Peyer's patch (tissue), 4 donors: ENCODE data around the gene EPB41L3. TPM values are rescaled to one million over a fixed set of nuclear protein-coding genes. Genes with fewer than 3 reads are reported as not detected.

ENCODE experiments used
- DNase-seq, 3 donors: peaks; one replicate each; pipeline ENCODE4 v3.0.0-alpha.2; 2017 to 2019
- H3K27ac ChIP-seq, 4 donors: fragments of 200-600 bp; sonication (generic); one replicate each; pipeline ENCODE4 v1.5.1; 2016 to 2019
- H3K27me3 ChIP-seq, 2 donors: fragments of 200-600 bp; sonication (generic); one replicate each; pipeline ENCODE4 v1.5.1; 2019
- H3K36me3 ChIP-seq, 3 donors: fragments of 200-600 bp; sonication (generic); one replicate each; pipeline ENCODE4 v1.5.1; 2016 to 2019
- H3K4me1 ChIP-seq, 4 donors: fragments of 200-600 bp; sonication (generic); one replicate each; pipeline ENCODE4 v1.5.1; 2016 to 2019
- H3K4me3 ChIP-seq, 4 donors: fragments of 200-600 bp; sonication (generic); 1 replicate in 3 of 4; 2 replicates in 1 of 4; pipeline ENCODE4 v1.5.1; 2016 to 2019; ENCODE audit warnings: mild to moderate bottlenecking in 1 of 4
- H3K9me3 ChIP-seq, 4 donors: fragments of 200-600 bp; sonication (generic); one replicate each; pipeline ENCODE4 v1.5.1; 2016 to 2019; ENCODE audit warnings: mild to moderate bottlenecking in 1 of 4
- POLR2A ChIP-seq, 2 donors: fragments of 450-650 bp; IDR thresholded peaks; one replicate each; pipeline ENCODE4 v1.5.1; 2017; ENCODE audit warnings: antibody characterized with exemption in 2 of 2, mild to moderate bottlenecking in 2 of 2, moderate library complexity in 2 of 2
- total RNA-seq, 4 donors: library from RNA; depleted of rRNA; stranded (reverse); fragments of >200 nt; gene quantifications; one replicate each; pipeline ENCODE4 v1.1.0, GENCODE V29; 2016
- TF ChIP-seq, protein P1 (sequence below), 6 experiments: fragments of 450-650 bp in 4 of 6; fragments of 200-600 bp in 2 of 6; sonication (generic) in 1 of 6; IDR thresholded peaks; one replicate each; pipeline ENCODE4 v1.5.1; 2017 to 2019; ENCODE audit warnings: antibody characterized with exemption in 6 of 6, mild to moderate bottlenecking in 3 of 6, moderate library complexity in 1 of 6

EPB41L3 gene
- 100 to 1,000 TPM; 234 to 251 (median 248) TPM for total RNA-seq

DNA sequence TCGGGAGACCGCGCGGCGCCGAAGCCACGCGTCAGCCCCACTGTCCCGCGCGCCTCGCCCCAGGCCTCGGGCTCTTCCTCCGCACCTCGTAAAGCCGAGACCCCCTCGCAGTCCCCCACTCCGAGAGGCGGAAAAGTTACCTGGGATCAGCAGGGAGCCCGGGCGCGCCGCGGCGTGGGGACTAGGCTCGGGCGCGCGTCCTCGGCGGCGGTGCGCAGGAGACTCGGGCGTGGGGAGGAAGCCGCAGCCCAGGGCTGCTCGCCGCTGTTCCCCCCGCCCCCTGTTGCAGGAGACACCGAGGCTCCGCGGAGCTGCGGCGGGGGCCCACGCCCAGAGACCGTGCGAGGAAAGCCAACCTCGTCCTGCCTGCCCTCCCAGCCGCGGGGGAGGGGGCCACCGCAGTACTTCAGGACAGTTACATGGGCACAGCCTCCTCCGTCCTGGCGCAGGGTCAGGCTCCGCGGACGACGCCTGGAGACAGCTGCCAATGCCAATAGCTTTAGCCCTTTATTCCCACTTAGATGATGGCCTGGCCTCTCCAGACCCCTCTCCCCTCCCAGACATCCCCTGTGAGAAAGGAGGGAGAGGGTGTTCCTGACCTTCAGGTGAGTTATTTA lies at the start of gene EPB41L3:
Gene EPB41L3, minus strand, starts transcription at position 225 of the 617 bp plus-strand sequence. CDS start 54,814 bp downstream, outside the sequence.
- H3K4me3 ChIP-seq: peak within 1 kb of the TSS; percentile 30 to 61 (median 49)
- H3K27ac ChIP-seq: peak within 1 kb of the TSS; percentile 49 to 67 (median 60)
- H3K4me1 ChIP-seq: no peaks in the 10 kb centered on the region
- peak in 1 of 2 donors; percentile 13 for TF ChIP-seq POLR2A (IDR thresholded peaks at IDR 0.05)
- TF ChIP-seq, protein P1, sequence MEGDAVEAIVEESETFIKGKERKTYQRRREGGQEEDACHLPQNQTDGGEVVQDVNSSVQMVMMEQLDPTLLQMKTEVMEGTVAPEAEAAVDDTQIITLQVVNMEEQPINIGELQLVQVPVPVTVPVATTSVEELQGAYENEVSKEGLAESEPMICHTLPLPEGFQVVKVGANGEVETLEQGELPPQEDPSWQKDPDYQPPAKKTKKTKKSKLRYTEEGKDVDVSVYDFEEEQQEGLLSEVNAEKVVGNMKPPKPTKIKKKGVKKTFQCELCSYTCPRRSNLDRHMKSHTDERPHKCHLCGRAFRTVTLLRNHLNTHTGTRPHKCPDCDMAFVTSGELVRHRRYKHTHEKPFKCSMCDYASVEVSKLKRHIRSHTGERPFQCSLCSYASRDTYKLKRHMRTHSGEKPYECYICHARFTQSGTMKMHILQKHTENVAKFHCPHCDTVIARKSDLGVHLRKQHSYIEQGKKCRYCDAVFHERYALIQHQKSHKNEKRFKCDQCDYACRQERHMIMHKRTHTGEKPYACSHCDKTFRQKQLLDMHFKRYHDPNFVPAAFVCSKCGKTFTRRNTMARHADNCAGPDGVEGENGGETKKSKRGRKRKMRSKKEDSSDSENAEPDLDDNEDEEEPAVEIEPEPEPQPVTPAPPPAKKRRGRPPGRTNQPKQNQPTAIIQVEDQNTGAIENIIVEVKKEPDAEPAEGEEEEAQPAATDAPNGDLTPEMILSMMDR (IDR thresholded peaks at IDR 0.05): no peak
- peak in 2 of 3 donors; percentile 51 to 62 for DNase-seq
- H3K36me3 ChIP-seq: no peaks in the 10 kb centered on the region
- H3K27me3 ChIP-seq: no peaks in the 10 kb centered on the region
- no peaks in the 10 kb centered on the region for H3K9me3 ChIP-seq

DNA sequence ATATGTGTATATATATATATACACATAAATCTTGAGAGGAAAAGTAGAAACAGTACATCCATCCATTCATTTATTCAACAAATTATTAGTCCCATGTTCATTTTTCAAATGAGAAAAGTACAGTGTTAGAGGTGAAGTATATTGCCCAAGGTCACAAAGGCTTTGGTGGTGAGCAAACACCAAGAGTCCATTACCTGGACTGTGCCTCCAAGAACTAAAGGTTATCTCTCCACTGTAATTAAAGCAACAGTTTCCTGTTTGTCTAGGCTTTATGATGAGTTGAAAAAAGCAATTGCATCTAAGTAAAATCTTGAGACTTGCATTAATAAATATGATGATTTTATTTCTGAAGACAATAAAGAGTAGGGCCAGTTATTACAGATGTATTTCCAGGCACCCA lies 44.7 kb upstream of the EPB41L3 start:
- TF ChIP-seq POLR2A (IDR thresholded peaks at IDR 0.05): no peak
- TF ChIP-seq, protein P1 (IDR thresholded peaks at IDR 0.05): no peak
- DNase-seq: no peak
- Histone ChIP-seq H3K9me3 (no peaks in the 10 kb centered on the region), H3K4me3 (no peak overlapping the region), H3K27ac (no peak overlapping the region), H3K27me3 (no peaks in the 10 kb centered on the region), H3K36me3 (no peaks in the 10 kb centered on the region), H3K4me1 (no peaks in the 10 kb centered on the region)

DNA sequence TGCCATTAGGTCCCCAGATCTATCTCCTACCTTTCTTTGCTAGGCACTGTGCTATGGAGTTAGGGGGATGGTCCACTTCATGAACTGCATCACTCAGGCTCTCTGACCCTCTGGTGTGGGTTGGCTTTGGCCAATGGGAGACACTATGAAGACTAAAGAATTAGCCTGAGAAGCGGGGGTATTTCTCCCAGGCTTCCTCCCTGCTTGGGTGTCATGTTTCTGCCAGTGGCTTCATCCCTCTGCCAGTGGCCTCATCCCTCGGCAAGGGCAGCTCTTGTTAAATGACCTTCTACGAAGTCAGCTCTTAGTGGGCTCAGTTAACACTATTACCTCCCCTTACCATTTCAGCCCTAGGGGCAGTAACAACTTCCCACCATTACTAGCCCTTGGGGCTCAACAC lies 41.9 kb upstream of the EPB41L3 start:
- TF ChIP-seq, protein P1 (IDR thresholded peaks at IDR 0.05): no peak
- no peak for TF ChIP-seq POLR2A (IDR thresholded peaks at IDR 0.05)
- Histone ChIP-seq H3K36me3 (no peaks in the 10 kb centered on the region), H3K27me3 (no peaks in the 10 kb centered on the region), H3K27ac (no peak overlapping the region), H3K4me3 (no peak overlapping the region), H3K9me3 (no peaks in the 10 kb centered on the region), H3K4me1 (no peaks in the 10 kb centered on the region)
- no peak for DNase-seq

DNA sequence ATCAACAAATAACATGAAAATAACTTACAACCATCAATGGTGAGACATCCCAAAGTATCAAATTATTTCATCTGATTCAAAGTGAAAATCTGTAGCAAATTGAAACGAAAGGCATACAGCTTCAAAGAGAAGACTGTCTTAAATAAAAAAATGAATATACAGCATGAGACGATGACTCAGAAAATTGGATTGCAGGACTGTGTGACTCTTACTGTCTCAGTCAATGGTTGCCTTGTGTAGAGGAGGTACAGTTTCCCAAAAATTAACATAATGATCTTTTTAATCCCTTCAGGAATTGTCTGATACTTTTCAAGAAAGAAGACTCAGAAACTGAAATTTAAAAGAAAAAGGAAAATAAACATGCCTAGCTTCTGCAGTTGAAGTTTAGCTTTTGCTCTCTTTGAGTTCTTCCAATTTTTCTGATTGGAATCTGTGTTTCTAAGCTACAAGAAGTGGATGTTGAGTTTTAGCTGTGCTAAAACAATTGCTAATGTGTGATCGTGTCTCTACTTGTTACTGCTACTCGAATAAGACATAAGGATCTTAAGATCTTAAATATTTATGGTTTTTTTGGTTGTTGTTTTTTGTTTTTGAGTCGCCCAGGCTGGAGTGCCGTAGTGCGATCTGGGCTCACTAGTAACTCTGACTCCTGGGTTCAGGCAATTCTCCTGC lies 41.1 kb upstream of the EPB41L3 start:
- TF ChIP-seq, protein P1 (IDR thresholded peaks at IDR 0.05): no peak
- TF ChIP-seq POLR2A (IDR thresholded peaks at IDR 0.05): no peak
- H3K27ac ChIP-seq: no peak overlapping the region
- no peaks in the 10 kb centered on the region for H3K9me3 ChIP-seq
- DNase-seq: no peak
- no peak overlapping the region for H3K4me3 ChIP-seq
- H3K4me1 ChIP-seq: no peaks in the 10 kb centered on the region
- no peaks in the 10 kb centered on the region for H3K36me3 ChIP-seq
- no peaks in the 10 kb centered on the region for H3K27me3 ChIP-seq

DNA sequence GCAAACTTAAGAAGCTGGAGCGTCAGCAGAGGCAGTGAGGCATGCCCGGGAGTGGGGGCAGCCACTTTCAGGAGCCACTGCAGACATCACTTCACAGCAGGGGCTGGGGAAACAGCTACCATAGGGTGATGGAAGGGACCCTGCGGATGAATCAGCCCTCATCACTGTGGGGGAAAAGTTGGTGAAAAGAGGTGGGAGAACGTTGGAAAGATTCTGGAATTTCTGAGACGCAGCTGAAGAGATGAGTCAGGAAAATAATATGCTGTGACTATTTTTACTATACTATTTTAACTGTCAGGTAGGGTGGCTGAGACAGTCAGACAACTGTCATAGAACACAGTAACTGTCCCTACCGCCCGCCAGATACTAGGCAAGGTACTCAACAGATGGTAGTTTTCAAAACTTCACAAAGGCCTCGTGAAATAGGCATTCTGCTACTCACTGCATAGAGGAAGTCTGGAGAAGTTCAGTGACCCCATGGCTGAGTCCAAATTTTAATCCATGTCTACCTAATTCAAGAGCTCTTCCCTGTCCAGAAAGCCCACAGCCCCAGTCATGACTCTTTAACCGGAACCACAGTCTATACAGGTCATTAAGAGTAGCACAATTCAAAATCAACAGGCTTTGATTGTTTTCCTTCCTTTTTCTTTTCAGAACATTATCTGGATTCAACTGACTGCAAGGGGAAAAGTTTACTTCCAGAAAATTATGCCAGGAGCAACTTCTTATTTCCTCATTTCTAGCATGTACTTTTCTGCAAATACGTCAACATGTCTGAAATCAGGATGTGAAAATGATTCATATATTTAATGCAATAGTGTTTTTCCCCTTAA lies 39.3 kb upstream of the EPB41L3 start:
- no peaks in the 10 kb centered on the region for H3K4me1 ChIP-seq
- no peaks in the 10 kb centered on the region for H3K27me3 ChIP-seq
- no peaks in the 10 kb centered on the region for H3K36me3 ChIP-seq
- H3K4me3 ChIP-seq: no peak overlapping the region
- TF ChIP-seq, protein P1 (IDR thresholded peaks at IDR 0.05): no peak
- TF ChIP-seq POLR2A (IDR thresholded peaks at IDR 0.05): no peak
- H3K27ac ChIP-seq: peak overlapping the region in 2 of 4 donors; percentile 11 to 21
- DNase-seq: no peak
- H3K9me3 ChIP-seq: no peaks in the 10 kb centered on the region
